IPS-18c (cell line): Measurements from ENCODE around the gene OR3A3.
"Not testable (repeated sequence)": the region's sequence is repeated elsewhere in the genome, so short reads cannot be mapped to it uniquely, and the experiment has no call there.

ENCODE experiments used
- H3K4me3 ChIP-seq: 2 replicates; pipeline ENCODE4 v1.7.0; 2013; ENCODE audit warnings: low read depth, mild to moderate bottlenecking, low read length, moderate library complexity; ENCODE audit not compliant: insufficient read depth
- H3K9me3 ChIP-seq: one replicate; pipeline ENCODE4 v1.6.1; 2013; ENCODE audit warnings: mild to moderate bottlenecking, low read length, moderate library complexity; ENCODE audit not compliant: control insufficient read depth, insufficient read depth

The OR3A3 gene

DNA sequence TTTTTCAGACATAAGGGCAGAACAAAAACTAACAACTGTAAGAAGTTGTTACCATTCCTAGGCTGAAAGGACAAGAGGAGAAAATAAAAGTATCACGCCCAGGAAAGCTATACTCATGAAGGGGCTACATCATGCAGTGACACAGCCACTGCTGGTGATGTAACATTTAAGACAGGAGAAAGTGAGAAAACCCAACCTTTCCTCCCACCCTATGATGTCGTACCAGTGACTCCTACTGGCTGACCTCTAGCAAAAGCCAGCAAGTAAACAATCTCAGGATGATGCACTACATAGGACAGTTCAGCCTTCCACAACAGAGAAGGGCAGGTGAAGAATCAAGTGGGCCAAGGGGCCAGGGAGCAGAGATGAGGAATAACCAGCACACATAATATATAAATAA, 36.5 kb downstream of the OR3A3 start:
- no peaks in the 10 kb centered on the region for H3K9me3 ChIP-seq

DNA sequence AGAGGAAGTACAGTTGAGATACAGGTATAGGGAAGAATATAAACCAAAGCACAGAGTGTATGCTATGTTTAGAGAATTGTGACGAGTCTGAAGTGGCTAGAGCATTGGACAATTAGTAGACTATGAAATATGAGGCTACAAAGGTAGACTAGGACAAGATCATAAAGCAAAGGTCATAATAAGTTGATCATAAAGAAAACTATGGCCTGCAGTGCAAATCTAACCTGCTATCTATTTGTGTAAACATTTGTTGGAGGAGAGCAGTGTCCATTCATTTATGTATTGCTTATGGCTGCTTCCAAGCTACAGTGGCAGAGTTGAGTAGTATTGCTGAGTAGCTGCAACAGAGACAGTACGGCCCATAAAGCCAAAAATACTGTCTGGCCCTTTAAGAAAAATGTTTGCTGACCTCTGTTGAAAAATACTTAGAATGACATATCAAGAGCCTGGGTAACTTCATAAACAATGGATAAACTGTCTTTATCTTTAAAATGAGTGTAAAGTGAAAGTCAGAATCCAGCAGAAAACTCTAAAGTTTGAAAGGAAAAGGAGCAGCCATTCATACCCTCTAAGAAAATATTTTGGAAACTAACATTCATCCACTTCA, 37.0 kb downstream of the OR3A3 start:
- Histone ChIP-seq H3K4me3 (no peak overlapping the region), H3K9me3 (no peaks in the 10 kb centered on the region)

More for the DNA sequence above, 36.5 kb downstream of the OR3A3 start:
- no peak overlapping the region for H3K4me3 ChIP-seq

DNA sequence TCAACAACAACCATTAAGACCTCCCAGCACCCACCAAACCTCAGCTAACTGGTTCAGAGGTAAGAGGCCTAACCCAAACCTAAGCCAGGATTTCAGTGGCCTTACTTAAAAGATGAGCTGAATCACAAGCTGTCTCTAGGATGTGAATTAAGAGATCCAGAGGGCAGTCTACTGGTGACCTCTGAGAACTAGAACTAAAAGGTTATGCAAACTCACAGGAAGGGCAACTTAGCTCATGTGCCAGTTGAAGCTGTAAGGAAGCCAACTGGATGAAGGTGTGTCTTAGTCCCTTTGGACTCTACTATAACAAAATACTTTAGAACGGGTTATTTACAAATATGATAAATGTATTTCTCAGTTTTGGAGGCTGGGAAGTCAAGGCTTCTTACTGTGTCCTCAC, 55.2 kb downstream of the OR3A3 start:
- not testable (repeated sequence) for H3K9me3 ChIP-seq, H3K4me3 ChIP-seq

DNA sequence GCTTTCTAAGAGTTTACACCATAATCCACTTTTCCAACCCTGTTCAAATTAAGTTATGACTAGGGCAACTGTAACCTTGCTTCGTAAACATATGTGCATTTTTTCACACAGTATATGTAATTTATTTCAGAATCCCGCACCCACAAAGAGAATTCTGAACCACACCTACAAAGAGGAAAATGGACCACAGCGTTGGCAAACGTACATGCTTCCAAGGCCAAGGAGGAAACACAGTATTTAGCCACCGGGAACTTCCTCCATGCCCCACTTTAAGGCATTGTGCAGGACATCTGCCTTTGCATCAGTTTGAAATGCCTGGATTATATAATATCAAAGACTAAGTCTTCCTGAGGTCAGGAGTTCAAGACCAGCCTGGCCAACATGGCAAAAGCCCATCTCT, 58.4 kb downstream of the OR3A3 start:
- Histone ChIP-seq H3K4me3 (no peak overlapping the region), H3K9me3 (no peaks in the 10 kb centered on the region)

DNA sequence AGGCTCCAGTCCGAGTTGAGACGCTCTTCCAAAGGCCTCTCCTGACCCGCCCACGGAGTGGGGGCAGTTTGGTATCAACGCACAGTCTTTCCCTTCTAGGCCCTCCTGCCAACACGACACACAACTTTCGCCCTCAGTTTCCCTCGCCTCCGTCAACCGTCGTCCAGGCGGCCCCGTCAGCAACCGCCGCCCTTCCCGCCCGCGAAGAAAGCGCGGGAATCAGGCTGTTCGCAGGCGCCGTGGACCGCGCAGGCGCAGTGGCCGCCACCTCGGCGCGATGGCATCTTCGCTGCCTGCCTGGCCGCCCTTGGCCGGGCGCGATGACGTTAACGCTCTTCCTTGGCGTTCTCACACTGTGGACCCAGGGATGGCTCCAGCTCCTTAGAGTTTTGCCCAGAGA, 60.4 kb downstream of the OR3A3 start, which contains the start of gene SPATA22:
Gene SPATA22 (minus strand): TSS at position 221 of the 400 bp plus-strand sequence. CDS start 2,494 bp downstream, outside the sequence.
- H3K4me3 ChIP-seq = no peak within 1 kb of the TSS
- H3K9me3 ChIP-seq = no peaks in the 10 kb centered on the region

DNA sequence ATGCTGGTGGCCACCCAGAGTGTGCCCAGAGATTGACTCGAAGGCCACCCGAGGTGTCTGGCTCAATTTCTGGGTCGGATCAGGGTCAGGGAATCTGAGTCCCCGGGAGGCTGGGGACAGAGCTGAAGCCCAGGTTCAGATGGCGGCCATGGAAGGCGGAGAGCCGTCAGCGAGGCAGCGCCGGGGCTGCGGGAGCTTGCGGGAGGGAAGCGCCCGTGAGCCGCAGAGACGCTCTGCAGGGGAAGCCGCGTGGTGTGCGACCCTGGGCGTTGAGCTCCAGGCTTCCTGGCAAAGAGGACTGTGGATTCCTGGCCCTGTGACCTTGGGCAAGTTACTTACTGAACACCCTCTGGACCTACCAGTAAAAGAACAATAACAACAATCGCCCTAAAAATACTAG, 61.0 kb downstream of the OR3A3 start:
- Histone ChIP-seq H3K4me3 (no peak overlapping the region), H3K9me3 (no peaks in the 10 kb centered on the region)
